ENCODE results near the gene BLOC1S3. TPM values are rescaled to one million over a fixed set of nuclear protein-coding genes. Genes with fewer than 3 reads are reported as not detected.

BLOC1S3 gene
- total RNA-seq, 4 donors from 2014 or later, result 15.3 to 20.1 (median 15.9) TPM

- H3K4me3 ChIP-seq, result peak overlapping the region; percentile 85
- H3K27me3 ChIP-seq, result no peaks in the 10 kb centered on the region
- H3K4me1 ChIP-seq, result peaks cover 46% of the 10 kb centered on the region
- no peaks in the 10 kb centered on the region for H3K9me3 ChIP-seq
- no peak for TF ChIP-seq POLR2AphosphoS5 (IDR thresholded peaks at IDR 0.05)
- TF ChIP-seq POLR2A (IDR thresholded peaks at IDR 0.05), result no peak
- TF ChIP-seq EP300 (IDR thresholded peaks at IDR 0.05), result no peak
- TF ChIP-seq, protein P1, sequence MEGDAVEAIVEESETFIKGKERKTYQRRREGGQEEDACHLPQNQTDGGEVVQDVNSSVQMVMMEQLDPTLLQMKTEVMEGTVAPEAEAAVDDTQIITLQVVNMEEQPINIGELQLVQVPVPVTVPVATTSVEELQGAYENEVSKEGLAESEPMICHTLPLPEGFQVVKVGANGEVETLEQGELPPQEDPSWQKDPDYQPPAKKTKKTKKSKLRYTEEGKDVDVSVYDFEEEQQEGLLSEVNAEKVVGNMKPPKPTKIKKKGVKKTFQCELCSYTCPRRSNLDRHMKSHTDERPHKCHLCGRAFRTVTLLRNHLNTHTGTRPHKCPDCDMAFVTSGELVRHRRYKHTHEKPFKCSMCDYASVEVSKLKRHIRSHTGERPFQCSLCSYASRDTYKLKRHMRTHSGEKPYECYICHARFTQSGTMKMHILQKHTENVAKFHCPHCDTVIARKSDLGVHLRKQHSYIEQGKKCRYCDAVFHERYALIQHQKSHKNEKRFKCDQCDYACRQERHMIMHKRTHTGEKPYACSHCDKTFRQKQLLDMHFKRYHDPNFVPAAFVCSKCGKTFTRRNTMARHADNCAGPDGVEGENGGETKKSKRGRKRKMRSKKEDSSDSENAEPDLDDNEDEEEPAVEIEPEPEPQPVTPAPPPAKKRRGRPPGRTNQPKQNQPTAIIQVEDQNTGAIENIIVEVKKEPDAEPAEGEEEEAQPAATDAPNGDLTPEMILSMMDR (IDR thresholded peaks at IDR 0.05), result no peak
- 0% methylated on average over 6 of the region's 97 CpGs for WGBS
- H3K27ac ChIP-seq, result peak overlapping the region; percentile 92
- DNase-seq (ENCODE audit: low spot score in 2 of 2), result no peak
- H3K36me3 ChIP-seq, result no peaks in the 10 kb centered on the region
Observed at GRCh38 chr19:45179072-45179891, 698 bp downstream of the BLOC1S3 start.

GRCh38 chr19:45179892-45180370 is 1.3 kb downstream of the BLOC1S3 start:
- H3K9me3 ChIP-seq, result no peaks in the 10 kb centered on the region
- peak overlapping the region; percentile 85 for H3K4me3 ChIP-seq
- no peak for TF ChIP-seq EP300 (IDR thresholded peaks at IDR 0.05)
- TF ChIP-seq, protein P1 (IDR thresholded peaks at IDR 0.05), result no peak
- no peak for TF ChIP-seq POLR2AphosphoS5 (IDR thresholded peaks at IDR 0.05)
- no peak for TF ChIP-seq POLR2A (IDR thresholded peaks at IDR 0.05)
- 50% methylated on average over 7 of the region's 9 CpGs for WGBS
- peak overlapping the region; percentile 92 for H3K27ac ChIP-seq
- H3K36me3 ChIP-seq, result no peaks in the 10 kb centered on the region
- H3K4me1 ChIP-seq, result peaks cover 46% of the 10 kb centered on the region
- H3K27me3 ChIP-seq, result no peaks in the 10 kb centered on the region
- DNase-seq (ENCODE audit: low spot score in 2 of 2), result no peak

DNA sequence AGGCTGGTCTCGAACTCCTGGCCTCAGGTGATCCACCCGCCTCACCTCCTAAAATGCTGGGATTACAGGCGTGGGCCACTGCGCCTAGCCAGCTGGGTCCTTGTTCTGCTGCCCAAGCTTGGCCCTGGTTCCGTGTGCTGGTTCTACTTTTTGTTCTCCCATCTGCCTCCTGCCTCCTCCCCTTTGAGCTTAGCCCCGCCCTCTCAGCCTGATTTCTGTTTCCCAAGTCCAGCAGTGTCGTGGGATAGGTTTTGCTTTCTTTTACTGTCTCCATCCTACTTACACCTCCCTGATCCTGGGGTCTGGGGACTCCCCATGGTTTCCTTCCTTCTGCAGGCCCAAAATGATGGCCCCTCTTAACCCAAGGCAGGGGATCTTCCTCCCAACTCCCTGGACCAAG is 2.4 kb downstream of the BLOC1S3 start:
- H3K9me3 ChIP-seq, result no peaks in the 10 kb centered on the region
- no peaks in the 10 kb centered on the region for H3K36me3 ChIP-seq
- H3K27me3 ChIP-seq, result no peaks in the 10 kb centered on the region
- TF ChIP-seq POLR2A (IDR thresholded peaks at IDR 0.05) (no peak), EP300 (IDR thresholded peaks at IDR 0.05) (no peak), POLR2AphosphoS5 (IDR thresholded peaks at IDR 0.05) (no peak)
- TF ChIP-seq, protein P1 (IDR thresholded peaks at IDR 0.05), result no peak
- WGBS, result 63% methylated on average over 7 of the region's 7 CpGs
- peaks cover 46% of the 10 kb centered on the region for H3K4me1 ChIP-seq
- no peak overlapping the region for H3K27ac ChIP-seq
- no peak overlapping the region for H3K4me3 ChIP-seq
- DNase-seq (ENCODE audit: low spot score in 2 of 2), result no peak

DNA sequence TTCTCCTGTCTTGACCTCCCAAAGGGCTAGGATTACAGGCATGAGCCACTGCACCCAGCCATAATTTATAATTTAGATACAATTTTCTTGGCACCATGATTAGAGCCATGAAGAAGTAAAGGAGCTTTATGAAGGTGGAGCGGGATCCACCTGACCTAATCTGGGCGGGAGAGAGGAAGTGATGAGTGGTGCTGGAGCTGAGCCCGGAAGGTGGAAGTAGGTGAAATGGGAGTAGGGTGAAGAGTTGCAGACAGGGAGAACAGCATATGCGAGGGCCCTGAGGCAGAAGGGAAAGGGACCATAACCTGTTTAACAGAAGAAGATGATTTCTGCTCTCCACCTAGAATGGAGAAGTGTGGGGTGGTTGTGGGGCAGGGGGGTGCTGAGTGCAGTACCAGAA is 4.2 kb downstream of the BLOC1S3 start:
- Histone ChIP-seq H3K4me1 (peaks cover 30% of the 10 kb centered on the region), H3K27me3 (no peaks in the 10 kb centered on the region), H3K4me3 (no peak overlapping the region), H3K9me3 (no peaks in the 10 kb centered on the region), H3K27ac (no peak overlapping the region), H3K36me3 (no peaks in the 10 kb centered on the region)
- no peak for TF ChIP-seq POLR2A (IDR thresholded peaks at IDR 0.05)
- no peak for TF ChIP-seq POLR2AphosphoS5 (IDR thresholded peaks at IDR 0.05)
- TF ChIP-seq, protein P1 (IDR thresholded peaks at IDR 0.05), result no peak
- TF ChIP-seq EP300 (IDR thresholded peaks at IDR 0.05), result no peak
- no peak for DNase-seq (ENCODE audit: low spot score in 2 of 2)
- 66% methylated on average over 4 of the region's 4 CpGs for WGBS

DNA sequence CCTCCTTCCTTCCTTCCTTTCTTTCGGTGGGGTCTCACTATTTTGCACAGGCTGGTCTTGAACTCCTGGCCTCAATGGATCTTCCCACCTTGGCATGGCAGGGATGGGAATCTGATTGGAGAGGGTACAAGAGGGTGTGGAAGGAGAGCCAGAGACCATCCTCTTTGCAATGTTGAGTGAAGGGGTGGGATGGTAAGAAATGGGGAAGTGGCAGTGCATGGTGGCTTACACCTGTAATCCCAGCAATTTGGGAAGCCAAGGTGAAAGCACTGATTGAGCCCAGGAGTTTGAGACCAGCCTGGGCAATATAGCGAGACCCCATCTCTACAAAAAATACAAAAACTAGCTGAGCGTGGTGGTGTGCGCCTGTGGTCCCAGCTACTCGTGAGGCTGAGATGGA is 5.5 kb downstream of the BLOC1S3 start:
- no peak for DNase-seq (ENCODE audit: low spot score in 2 of 2)
- WGBS, result 96% methylated on average over 5 of the region's 5 CpGs

More for the DNA sequence above, 5.5 kb downstream of the BLOC1S3 start:
- Histone ChIP-seq H3K4me1 (peaks cover 28% of the 10 kb centered on the region), H3K36me3 (no peaks in the 10 kb centered on the region), H3K9me3 (no peaks in the 10 kb centered on the region), H3K27me3 (no peaks in the 10 kb centered on the region), H3K27ac (no peak overlapping the region), H3K4me3 (no peak overlapping the region)
- TF ChIP-seq EP300 (IDR thresholded peaks at IDR 0.05), result no peak
- no peak for TF ChIP-seq POLR2A (IDR thresholded peaks at IDR 0.05)
- TF ChIP-seq, protein P1 (IDR thresholded peaks at IDR 0.05), result no peak
- no peak for TF ChIP-seq POLR2AphosphoS5 (IDR thresholded peaks at IDR 0.05)

Measured in suprapubic skin (tissue), 4 donors.